DOHH2 (cell line): Measurements from ENCODE around the gene TOMM22.
"Not testable (repeated sequence)": the region's sequence is repeated elsewhere in the genome, so short reads cannot be mapped to it uniquely, and the experiment has no call there.

Experiments
- H3F3A ChIP-seq: fragments of 200-600 bp; sonication (generic), shearing (Covaris generic); 2 replicates; pipeline ENCODE4 v1.6.0; 2016; ENCODE audit warnings: antibody characterized with exemption, mild to moderate bottlenecking; ENCODE audit not compliant: control insufficient read depth, insufficient read depth
- H3K27ac ChIP-seq: fragments of 200-600 bp; sonication (generic); 2 replicates; pipeline ENCODE4 v1.5.1; 2014; ENCODE audit warnings: low read depth, mild to moderate bottlenecking, low read length, moderate library complexity
- H3K27me3 ChIP-seq: fragments of 200-600 bp; sonication (generic); 2 replicates; pipeline ENCODE4 v1.6.1; 2014; ENCODE audit warnings: mild to moderate bottlenecking, low read length, mixed read lengths; ENCODE audit not compliant: control insufficient read depth
- H3K36me3 ChIP-seq: fragments of 200-600 bp; sonication (generic); 2 replicates; pipeline ENCODE4 v1.6.1; 2014; ENCODE audit warnings: mild to moderate bottlenecking, low read length, moderate library complexity, mixed read lengths; ENCODE audit not compliant: control insufficient read depth
- H3K4me1 ChIP-seq: fragments of 200-600 bp; sonication (generic); 2 replicates; pipeline ENCODE4 v1.6.1; 2014; ENCODE audit warnings: mild to moderate bottlenecking, low read length, mixed read lengths; ENCODE audit not compliant: control insufficient read depth
- H3K4me2 ChIP-seq: fragments of 200-600 bp; sonication (generic); 2 replicates; pipeline ENCODE4 v1.6.0; 2014; ENCODE audit warnings: mild to moderate bottlenecking, low read length, moderate library complexity
- H3K4me3 ChIP-seq: fragments of 200-600 bp; sonication (generic); 2 replicates; pipeline ENCODE4 v1.5.1; 2014; ENCODE audit warnings: mild to moderate bottlenecking, low read length, mixed read lengths
- H3K79me2 ChIP-seq: fragments of 200-600 bp; sonication (generic); 2 replicates; pipeline ENCODE4 v1.6.1; 2014; ENCODE audit warnings: mild to moderate bottlenecking, low read length, mixed read lengths; ENCODE audit not compliant: control insufficient read depth
- H3K9me2 ChIP-seq: fragments of 200-600 bp; sonication (generic); replicated peaks from 2 replicates; pipeline ENCODE4 v1.6.1; 2014; ENCODE audit warnings: mild to moderate bottlenecking, low read length, mixed read lengths; ENCODE audit not compliant: control insufficient read depth
- H3K9me3 ChIP-seq: fragments of 200-600 bp; sonication (generic); 2 replicates; pipeline ENCODE4 v1.6.1; 2014; ENCODE audit warnings: antibody characterized with exemption, low read length, mixed read lengths; ENCODE audit not compliant: control insufficient read depth, insufficient read depth
- H4K20me1 ChIP-seq: fragments of 200-600 bp; sonication (generic); 2 replicates; pipeline ENCODE4 v1.6.0; 2014; ENCODE audit warnings: low read depth, mild to moderate bottlenecking, antibody characterized with exemption, low read length, moderate library complexity; ENCODE audit not compliant: control insufficient read depth, insufficient read depth
- CTCF ChIP-seq: fragments of 200-600 bp; sonication (generic); IDR thresholded peaks from one replicate; pipeline ENCODE4 v1.5.1; 2014; ENCODE audit warnings: antibody characterized with exemption, mild to moderate bottlenecking, low read depth, low read length; ENCODE audit not compliant: poor library complexity, severe bottlenecking
- EZH2phosphoT487 ChIP-seq: fragments of 200-600 bp; sonication (generic); IDR thresholded peaks from 2 replicates; pipeline ENCODE4 v1.6.1; 2017; ENCODE audit warnings: borderline replicate concordance, mild to moderate bottlenecking, antibody characterized with exemption, low read length, moderate library complexity, mixed read lengths

The TOMM22 gene

GRCh38 chr22:38638728-38639127 lies 43.0 kb upstream of the TOMM22 start:
- no peaks in the 10 kb centered on the region for H3K79me2 ChIP-seq
- H3F3A ChIP-seq = no peaks in the 10 kb centered on the region
- TF ChIP-seq CTCF (no peak), EZH2phosphoT487 (no peak)
- H4K20me1 ChIP-seq = no peaks in the 10 kb centered on the region
- H3K27ac ChIP-seq = no peak overlapping the region
- no peaks in the 10 kb centered on the region for H3K9me3 ChIP-seq
- H3K36me3 ChIP-seq = no peaks in the 10 kb centered on the region
- H3K9me2 ChIP-seq = no peaks in the 10 kb centered on the region
- H3K4me1 ChIP-seq = no peaks in the 10 kb centered on the region
- no peak overlapping the region for H3K4me3 ChIP-seq
- no peaks in the 10 kb centered on the region for H3K27me3 ChIP-seq
- H3K4me2 ChIP-seq = no peak overlapping the region

GRCh38 chr22:38641476-38642040 lies 40.2 kb upstream of the TOMM22 start:
- no peaks in the 10 kb centered on the region for H3K36me3 ChIP-seq
- H3K4me2 ChIP-seq = no peak overlapping the region
- H4K20me1 ChIP-seq = no peaks in the 10 kb centered on the region
- no peak overlapping the region for H3K27ac ChIP-seq
- H3K79me2 ChIP-seq = no peaks in the 10 kb centered on the region
- no peaks in the 10 kb centered on the region for H3K4me1 ChIP-seq
- no peaks in the 10 kb centered on the region for H3K9me3 ChIP-seq
- H3K27me3 ChIP-seq = no peaks in the 10 kb centered on the region
- no peaks in the 10 kb centered on the region for H3K9me2 ChIP-seq
- no peak for TF ChIP-seq CTCF
- no peak for TF ChIP-seq EZH2phosphoT487
- no peaks in the 10 kb centered on the region for H3F3A ChIP-seq
- no peak overlapping the region for H3K4me3 ChIP-seq

GRCh38 chr22:38644245-38644644 lies 37.5 kb upstream of the TOMM22 start:
- not testable (repeated sequence) for H3K27me3 ChIP-seq, H3K4me2 ChIP-seq, H3K27ac ChIP-seq, H3K4me3 ChIP-seq, H3K9me2 ChIP-seq, H3K79me2 ChIP-seq, H3K4me1 ChIP-seq, H4K20me1 ChIP-seq, H3K9me3 ChIP-seq, H3F3A ChIP-seq, H3K36me3 ChIP-seq

- Histone ChIP-seq H3K9me3 (no peaks in the 10 kb centered on the region), H4K20me1 (no peaks in the 10 kb centered on the region), H3K36me3 (no peaks in the 10 kb centered on the region), H3K79me2 (no peaks in the 10 kb centered on the region), H3F3A (no peaks in the 10 kb centered on the region), H3K27ac (no peak overlapping the region), H3K4me3 (no peak overlapping the region), H3K4me2 (no peak overlapping the region), H3K4me1 (no peaks in the 10 kb centered on the region), H3K9me2 (no peaks in the 10 kb centered on the region), H3K27me3 (no peaks in the 10 kb centered on the region)
- TF ChIP-seq CTCF (no peak), EZH2phosphoT487 (no peak)
Measured at GRCh38 chr22:38645430-38645829, 36.3 kb upstream of the TOMM22 start.
